Vagina (tissue), 2 donors: ENCODE results near the gene OR10A5. TPM values are rescaled to one million over a fixed set of nuclear protein-coding genes. Genes with fewer than 3 reads are reported as not detected.

Source experiments
- DNase-seq, 2 donors: peaks; one replicate each; pipeline ENCODE4 v3.0.0-alpha.2; 2017; ENCODE audit errors: extremely low spot score in 2 of 2
- H3K27ac ChIP-seq: fragments of 200-600 bp; sonication (generic); one replicate; pipeline ENCODE4 v1.5.1; 2019
- H3K27me3 ChIP-seq: fragments of 200-600 bp; sonication (generic); one replicate; pipeline ENCODE4 v1.5.1; 2019
- H3K36me3 ChIP-seq, 2 donors: fragments of 200-600 bp; sonication (generic); one replicate each; pipeline ENCODE4 v1.5.1; 2017 to 2019
- H3K4me1 ChIP-seq: fragments of 200-600 bp; sonication (generic); one replicate; pipeline ENCODE4 v1.5.1; 2019
- H3K4me3 ChIP-seq, 2 donors: fragments of 200-600 bp; sonication (generic); 1 replicate in 1 of 2; 2 replicates in 1 of 2; pipeline ENCODE4 v1.5.1; 2016 to 2019
- H3K9me3 ChIP-seq: fragments of 200-600 bp; sonication (generic); one replicate; pipeline ENCODE4 v1.5.1; 2019
- CTCF ChIP-seq, 3 experiments: fragments of 450-650 bp in 2 of 3; fragments of 200-600 bp in 1 of 3; sonication (generic) in 1 of 3; IDR thresholded peaks; one replicate each; pipeline ENCODE4 v1.5.1; 2017 to 2019; ENCODE audit warnings: antibody characterized with exemption in 3 of 3, mild to moderate bottlenecking in 2 of 3, moderate library complexity in 2 of 3
- POLR2A ChIP-seq, 2 donors: fragments of 450-650 bp; IDR thresholded peaks; one replicate each; pipeline ENCODE4 v1.6.1; 2017; ENCODE audit warnings: antibody characterized with exemption in 2 of 2, mild to moderate bottlenecking in 2 of 2, moderate library complexity in 2 of 2
- POLR2AphosphoS5 ChIP-seq, 2 donors: sonication (generic); formaldehyde crosslinking; IDR thresholded peaks; one replicate each; pipeline ENCODE4 v1.9.0; 2017; ENCODE audit warnings: antibody characterized with exemption in 2 of 2, mild to moderate bottlenecking in 2 of 2, low read depth in 1 of 2; ENCODE audit not compliant: insufficient read depth in 1 of 2
- intact Hi-C: fragments of 100-400 bp; cut with DNase I; formaldehyde crosslinking; loops from one replicate; pipeline ENCODE4 v1.15.1; 2023
- total RNA-seq: library from RNA; depleted of rRNA; stranded (reverse); fragments of >200 nt; gene quantifications from one replicate; pipeline ENCODE4 v1.2.3, GENCODE V29; 2016

Gene OR10A5
- total RNA-seq, 1 donor from 2014 or later = not detected

GRCh38 chr11:6855971-6856541 is 10.6 kb downstream of the OR10A5 start:
- Histone ChIP-seq H3K27me3 (no peaks in the 10 kb centered on the region), H3K9me3 (no peaks in the 10 kb centered on the region), H3K36me3 (no peaks in the 10 kb centered on the region), H3K4me1 (no peaks in the 10 kb centered on the region), H3K4me3 (no peak overlapping the region), H3K27ac (no peak overlapping the region)
- no peak for DNase-seq
- intact Hi-C loops = no loop called here
- TF ChIP-seq CTCF (IDR thresholded peaks at IDR 0.05) (no peak), POLR2AphosphoS5 (IDR thresholded peaks at IDR 0.05; ENCODE audit: insufficient read depth in 1 of 2, low read depth in 1 of 2) (no peak), POLR2A (IDR thresholded peaks at IDR 0.05) (no peak)

GRCh38 chr11:6856871-6857270 is 11.4 kb downstream of the OR10A5 start:
- no peak overlapping the region for H3K4me3 ChIP-seq
- H3K27me3 ChIP-seq = no peaks in the 10 kb centered on the region
- H3K4me1 ChIP-seq = no peaks in the 10 kb centered on the region
- H3K9me3 ChIP-seq = no peaks in the 10 kb centered on the region
- no peaks in the 10 kb centered on the region for H3K36me3 ChIP-seq
- TF ChIP-seq POLR2AphosphoS5 (IDR thresholded peaks at IDR 0.05; ENCODE audit: insufficient read depth in 1 of 2, low read depth in 1 of 2) = no peak
- DNase-seq = no peak
- intact Hi-C loops = no loop called here
- no peak overlapping the region for H3K27ac ChIP-seq

GRCh38 chr11:6862961-6863360 is 17.5 kb downstream of the OR10A5 start, which contains the start of gene OR10A2:
Gene OR10A2 (plus strand): TSS chr11:6863057. CDS start chr11:6869755, 6,698 bp downstream.
- no peak for TF ChIP-seq CTCF (IDR thresholded peaks at IDR 0.05)
- no peak for TF ChIP-seq POLR2A (IDR thresholded peaks at IDR 0.05)
- TF ChIP-seq POLR2AphosphoS5 (IDR thresholded peaks at IDR 0.05; ENCODE audit: insufficient read depth in 1 of 2, low read depth in 1 of 2) = no peak
- H3K27ac ChIP-seq = no peak within 1 kb of the TSS
- H3K9me3 ChIP-seq = no peaks in the 10 kb centered on the region
- H3K4me1 ChIP-seq = no peaks in the 10 kb centered on the region
- no peaks in the 10 kb centered on the region for H3K36me3 ChIP-seq
- no peak for DNase-seq
- H3K27me3 ChIP-seq = no peaks in the 10 kb centered on the region
- intact Hi-C loops = no loop called here
- no peak within 1 kb of the TSS for H3K4me3 ChIP-seq

- H3K36me3 ChIP-seq = no peaks in the 10 kb centered on the region
- intact Hi-C loops = no loop called here
Observed at GRCh38 chr11:6864438-6864837, 19.0 kb downstream of the OR10A5 start.

GRCh38 chr11:6871278-6871677 is 25.8 kb downstream of the OR10A5 start:
- H3K27ac ChIP-seq = no peak overlapping the region
- no peaks in the 10 kb centered on the region for H3K9me3 ChIP-seq
- no peak for DNase-seq
- TF ChIP-seq POLR2A (IDR thresholded peaks at IDR 0.05) (no peak), POLR2AphosphoS5 (IDR thresholded peaks at IDR 0.05; ENCODE audit: insufficient read depth in 1 of 2, low read depth in 1 of 2) (no peak), CTCF (IDR thresholded peaks at IDR 0.05) (no peak)
- intact Hi-C loops = no loop called here
- H3K36me3 ChIP-seq = no peaks in the 10 kb centered on the region
- no peak overlapping the region for H3K4me3 ChIP-seq
- H3K4me1 ChIP-seq = no peaks in the 10 kb centered on the region
- no peaks in the 10 kb centered on the region for H3K27me3 ChIP-seq

More at GRCh38 chr11:6864438-6864837, 19.0 kb downstream of the OR10A5 start:
- Histone ChIP-seq H3K4me1 (no peaks in the 10 kb centered on the region), H3K27me3 (no peaks in the 10 kb centered on the region), H3K27ac (no peak overlapping the region), H3K9me3 (no peaks in the 10 kb centered on the region), H3K4me3 (no peak overlapping the region)
- DNase-seq = no peak
- TF ChIP-seq POLR2A (IDR thresholded peaks at IDR 0.05) = no peak
- no peak for TF ChIP-seq CTCF (IDR thresholded peaks at IDR 0.05)
- TF ChIP-seq POLR2AphosphoS5 (IDR thresholded peaks at IDR 0.05; ENCODE audit: insufficient read depth in 1 of 2, low read depth in 1 of 2) = no peak
